NCI-H526 treated with DMSO at 0.1 percent for 48 hours (cell line): Measurements from ENCODE around the gene OR51T1.
"Not testable (repeated sequence)": the region's sequence is repeated elsewhere in the genome, so short reads cannot be mapped to it uniquely, and the experiment has no call there.

Experiments
- DNase-seq: peaks from one replicate; lab custom pipeline; 2025; lab: John Stamatoyannopoulos, UW

OR51T1 gene

DNA sequence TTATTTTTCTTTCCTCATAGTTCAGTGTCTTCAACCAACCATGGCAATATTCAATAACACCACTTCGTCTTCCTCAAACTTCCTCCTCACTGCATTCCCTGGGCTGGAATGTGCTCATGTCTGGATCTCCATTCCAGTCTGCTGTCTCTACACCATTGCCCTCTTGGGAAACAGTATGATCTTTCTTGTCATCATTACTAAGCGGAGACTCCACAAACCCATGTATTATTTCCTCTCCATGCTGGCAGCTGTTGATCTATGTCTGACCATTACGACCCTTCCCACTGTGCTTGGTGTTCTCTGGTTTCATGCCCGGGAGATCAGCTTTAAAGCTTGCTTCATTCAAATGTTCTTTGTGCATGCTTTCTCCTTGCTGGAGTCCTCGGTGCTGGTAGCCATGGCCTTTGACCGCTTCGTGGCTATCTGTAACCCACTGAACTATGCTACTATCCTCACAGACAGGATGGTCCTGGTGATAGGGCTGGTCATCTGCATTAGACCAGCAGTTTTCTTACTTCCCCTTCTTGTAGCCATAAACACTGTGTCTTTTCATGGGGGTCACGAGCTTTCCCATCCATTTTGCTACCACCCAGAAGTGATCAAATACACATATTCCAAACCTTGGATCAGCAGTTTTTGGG, at the start of gene OR51T1:
TSS of gene OR51T1 (plus strand) at position 41 of the 641 bp plus-strand sequence. CDS start at position 41, 0 bp downstream.
- no peak for DNase-seq

- no peak for DNase-seq
Observed at GRCh38 chr11:4839851-4840549, 41.7 kb upstream of the OR51T1 start.

DNA sequence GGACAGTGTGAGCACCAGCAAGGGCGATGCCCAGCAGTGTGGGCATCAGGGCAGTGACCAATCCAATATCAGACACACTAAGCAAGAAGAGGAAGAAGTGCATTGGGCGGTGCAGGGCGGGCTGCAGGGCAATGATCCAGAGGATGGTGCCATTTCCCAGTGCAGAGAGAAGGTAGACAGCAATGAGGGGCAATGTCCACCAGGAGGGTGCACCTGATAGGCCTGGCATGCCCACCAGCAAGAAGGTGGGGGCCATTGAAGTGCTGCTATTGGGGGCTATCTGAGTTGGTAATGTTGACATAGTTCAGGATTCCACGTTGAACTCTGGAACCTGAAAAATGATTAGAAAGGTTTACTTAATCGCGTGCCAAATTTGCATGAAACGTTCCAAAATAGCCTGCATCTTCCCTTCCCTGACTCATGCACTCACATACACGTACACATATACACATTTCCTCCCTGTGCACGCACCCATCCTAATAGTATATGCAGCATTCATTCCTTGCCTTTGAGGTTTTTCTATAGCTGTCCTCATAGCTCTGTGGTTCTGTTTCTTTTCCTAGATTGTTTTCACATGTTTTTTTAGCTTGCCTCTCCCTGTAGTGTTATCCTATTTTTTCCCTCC, 32.7 kb upstream of the OR51T1 start, which contains the start of gene OR51S1:
TSS of gene OR51S1 (minus strand) at position 301 of the 625 bp plus-strand sequence. CDS start at position 301, 0 bp downstream.
- DNase-seq, result no peak

GRCh38 chr11:4851033-4851432, 30.7 kb upstream of the OR51T1 start:
- DNase-seq, result no peak

- not testable (repeated sequence) for DNase-seq
Observed at GRCh38 chr11:4854286-4854685, 27.4 kb upstream of the OR51T1 start.

- no peak for DNase-seq
Observed at GRCh38 chr11:4862447-4863236, 19.1 kb upstream of the OR51T1 start.

DNA sequence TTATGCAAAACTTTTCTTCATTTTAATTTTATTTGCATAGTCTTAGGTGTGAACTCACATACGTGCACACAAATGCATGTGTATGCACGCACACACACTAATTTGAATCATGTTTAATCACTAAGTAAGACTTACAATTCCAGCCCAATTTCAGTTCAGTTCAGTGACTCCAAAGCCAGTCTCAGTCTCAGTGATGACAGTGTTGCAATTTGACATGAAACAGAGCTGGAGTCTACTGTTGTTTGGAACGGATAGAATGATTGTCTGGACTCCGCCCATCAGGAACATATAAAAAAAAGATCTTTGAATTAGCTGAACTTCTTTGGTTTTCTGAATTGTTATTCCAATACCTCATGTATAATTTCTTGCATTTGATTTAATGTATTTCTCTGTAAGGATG, 17.8 kb upstream of the OR51T1 start:
- no peak for DNase-seq

- DNase-seq, result no peak
Observed at GRCh38 chr11:4865855-4866254, 15.8 kb upstream of the OR51T1 start.

- DNase-seq, result no peak
Observed at GRCh38 chr11:4881188-4881587, 512 bp upstream of the OR51T1 start.

DNA sequence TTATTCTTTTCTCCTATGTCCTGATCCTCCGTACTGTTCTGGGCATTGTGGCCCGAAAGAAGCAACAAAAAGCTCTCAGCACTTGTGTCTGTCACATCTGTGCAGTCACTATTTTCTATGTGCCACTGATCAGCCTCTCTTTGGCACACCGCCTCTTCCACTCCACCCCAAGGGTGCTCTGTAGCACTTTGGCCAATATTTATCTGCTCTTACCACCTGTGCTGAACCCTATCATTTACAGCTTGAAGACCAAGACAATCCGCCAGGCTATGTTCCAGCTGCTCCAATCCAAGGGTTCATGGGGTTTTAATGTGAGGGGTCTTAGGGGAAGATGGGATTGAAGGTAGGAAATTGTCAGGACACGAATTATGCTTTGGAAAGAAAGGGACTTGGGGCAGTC, 843 bp downstream of the OR51T1 start:
- DNase-seq, result no peak

- no peak for DNase-seq
Observed at GRCh38 chr11:4884361-4884760, 2.7 kb downstream of the OR51T1 start.

DNA sequence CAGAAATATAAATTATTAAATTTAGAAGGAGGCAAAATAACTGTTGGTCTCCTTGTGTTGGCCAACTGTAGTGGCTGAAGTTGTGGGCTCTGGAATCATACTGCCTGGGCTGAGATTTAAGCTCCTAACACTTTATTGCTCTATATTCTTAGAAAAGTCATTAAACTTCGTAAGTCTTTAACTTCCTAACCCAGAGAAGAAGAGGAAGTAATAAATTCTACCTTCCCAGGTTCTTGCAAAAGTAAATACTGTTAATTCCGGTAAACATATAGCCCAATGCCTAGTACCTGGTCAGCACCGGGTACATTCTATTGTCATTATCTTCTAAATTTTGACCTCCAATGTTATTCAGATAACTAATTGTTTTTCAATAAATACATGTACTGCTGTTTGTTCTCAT, 4.5 kb downstream of the OR51T1 start:
- no peak for DNase-seq

- DNase-seq, result no peak
Observed at GRCh38 chr11:4887591-4887990, 5.9 kb downstream of the OR51T1 start.

DNA sequence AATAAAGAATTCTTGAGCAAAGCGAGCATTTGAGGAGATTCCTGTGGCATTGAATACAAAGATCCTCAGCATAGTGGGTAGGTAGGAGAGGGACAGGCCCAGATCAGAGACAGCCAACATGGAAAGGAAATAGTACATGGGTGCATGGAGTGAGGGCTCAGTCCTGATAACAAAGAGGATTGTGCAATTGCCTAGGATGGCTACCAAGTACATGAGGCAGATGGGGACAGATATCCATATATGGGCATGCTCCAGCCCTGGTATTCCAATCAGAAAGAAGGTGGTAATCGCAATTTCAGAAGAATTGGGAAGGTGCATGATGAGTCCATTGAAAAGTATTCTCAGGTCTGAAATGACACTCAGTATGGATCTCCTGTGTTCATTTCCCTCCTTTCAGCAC, 8.6 kb downstream of the OR51T1 start:
- no peak for DNase-seq

- DNase-seq, result no peak
Observed at GRCh38 chr11:4891996-4892640, 10.4 kb downstream of the OR51T1 start.

GRCh38 chr11:4903484-4903883, 21.8 kb downstream of the OR51T1 start, which contains the start of gene OR51A7:
Gene OR51A7 (plus strand): TSS chr11:4903783. CDS start chr11:4907370, 3,587 bp downstream.
- DNase-seq, result no peak

DNA sequence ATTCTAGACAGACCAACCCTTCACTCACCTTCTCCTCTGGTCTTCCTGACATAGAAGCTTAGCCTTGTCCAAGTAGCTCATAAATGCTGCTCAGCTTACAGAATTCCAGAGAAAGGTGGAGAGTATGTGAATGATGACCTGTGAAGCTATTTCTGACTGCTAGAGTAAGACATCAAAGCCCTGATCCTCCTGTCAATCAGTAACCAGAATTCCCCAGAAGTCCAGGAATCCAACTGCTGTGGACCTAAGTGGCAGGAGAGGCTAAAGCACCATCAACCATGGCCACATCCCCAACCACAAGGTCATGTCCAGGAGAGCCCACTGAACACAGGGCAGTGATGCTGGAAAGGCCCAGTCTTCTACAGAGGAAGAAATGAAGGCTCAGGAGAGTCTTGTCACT, 34.9 kb downstream of the OR51T1 start:
- no peak for DNase-seq

DNA sequence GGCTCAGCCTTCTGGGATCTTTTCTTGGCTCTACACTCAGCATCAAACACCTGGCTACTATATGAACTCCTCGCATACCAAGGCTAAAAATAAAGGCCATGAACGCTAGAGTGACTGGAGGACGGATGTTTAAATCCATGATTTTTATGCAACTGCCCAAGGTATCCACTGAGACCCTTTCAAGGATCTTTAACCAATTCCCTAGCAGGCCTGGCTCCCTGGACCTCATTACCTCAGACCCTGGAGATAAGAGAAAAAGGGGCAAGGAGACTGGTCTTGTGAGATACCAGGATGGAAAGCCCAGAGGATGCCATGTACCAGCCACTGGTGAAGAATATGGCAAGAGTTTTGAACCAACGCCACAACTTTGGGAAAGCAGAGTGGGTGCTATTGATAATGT, 37.5 kb downstream of the OR51T1 start, which contains the start of gene OR51G2:
TSS of gene OR51G2 (minus strand) at position 101 of the 400 bp plus-strand sequence. CDS start 3,687 bp downstream, outside the sequence.
- DNase-seq, result no peak

- DNase-seq, result no peak
Observed at GRCh38 chr11:4921796-4922195, 40.1 kb downstream of the OR51T1 start.

DNA sequence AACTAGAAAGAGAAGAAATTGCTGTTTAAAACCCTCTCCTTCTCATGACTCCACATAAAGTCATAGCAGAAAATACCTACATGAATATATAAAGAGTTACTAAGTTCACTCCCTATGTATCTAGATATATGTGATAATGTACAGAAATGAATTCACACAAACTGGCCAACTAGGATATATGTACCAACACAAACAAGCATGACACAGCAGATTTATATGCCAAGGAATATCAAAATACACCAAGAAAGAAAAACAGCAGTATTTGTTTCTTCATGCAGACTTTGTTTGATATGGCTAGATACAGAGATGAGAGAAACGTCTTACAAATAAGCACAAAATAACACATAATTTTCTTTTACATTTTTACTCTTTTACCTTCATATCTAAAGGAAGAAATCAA, 40.6 kb downstream of the OR51T1 start:
- DNase-seq, result no peak

GRCh38 chr11:4924239-4924638, 42.5 kb downstream of the OR51T1 start, which contains the start of gene OR51G1:
Gene OR51G1 (minus strand): TSS chr11:4924339. CDS start chr11:4924339, 0 bp downstream.
- no peak for DNase-seq
